Liver (tissue), 9 donors: ENCODE results near the gene FAM76B. TPM values are rescaled to one million over a fixed set of nuclear protein-coding genes. Genes with fewer than 3 reads are reported as not detected.
A peak's percentile ranks its signal among the peaks of the same experiment; 100 is the strongest.

Source experiments
- DNase-seq: peaks from one replicate; pipeline ENCODE4 v3.0.0-alpha.2; 2017; ENCODE audit warnings: low spot score
- H3K27ac ChIP-seq, 2 donors: one replicate each; pipeline ENCODE4 v1.7.0; 2013; ENCODE audit warnings: inconsistent platforms in 2 of 2, low read length in 2 of 2, control low read depth in 1 of 2, low read depth in 1 of 2, mild to moderate bottlenecking in 1 of 2
- H3K27me3 ChIP-seq, 4 donors: one replicate each; pipeline versions ENCODE4 v1.6.1 to v1.7.0; 2013; ENCODE audit warnings: low read length in 3 of 4, inconsistent platforms in 1 of 4, mild to moderate bottlenecking in 1 of 4, moderate library complexity in 1 of 4; ENCODE audit not compliant: control insufficient read depth in 4 of 4, insufficient read depth in 4 of 4
- H3K36me3 ChIP-seq, 4 donors: one replicate each; pipeline versions ENCODE4 v1.6.1 to v1.7.0; 2013; ENCODE audit warnings: low read length in 3 of 4, mild to moderate bottlenecking in 3 of 4, low read depth in 1 of 4, moderate library complexity in 1 of 4; ENCODE audit not compliant: control insufficient read depth in 4 of 4, insufficient read depth in 3 of 4
- H3K4me1 ChIP-seq, 4 donors: one replicate each; pipeline versions ENCODE4 v1.6.1 to v1.7.0; 2013; ENCODE audit warnings: low read length in 3 of 4, mild to moderate bottlenecking in 3 of 4, moderate library complexity in 1 of 4; ENCODE audit not compliant: control insufficient read depth in 4 of 4, insufficient read depth in 4 of 4
- H3K4me3 ChIP-seq, 3 donors: one replicate each; pipeline versions ENCODE4 v1.6.1 to v1.7.0; 2013; ENCODE audit warnings: low read length in 3 of 3, control low read depth in 1 of 3, low read depth in 1 of 3, mild to moderate bottlenecking in 1 of 3
- H3K9ac ChIP-seq, 2 donors: one replicate each; pipeline ENCODE4 v1.7.0; 2013; ENCODE audit warnings: low read length in 2 of 2, mild to moderate bottlenecking in 2 of 2, moderate library complexity in 2 of 2, control low read depth in 1 of 2, low read depth in 1 of 2
- H3K9me3 ChIP-seq, 4 donors: one replicate each; pipeline versions ENCODE4 v1.6.1 to v1.7.0; 2013; ENCODE audit warnings: low read length in 3 of 4; ENCODE audit not compliant: control insufficient read depth in 4 of 4
- EGR1 ChIP-seq, 2 donors: IDR thresholded peaks; 2 replicates each; pipeline ENCODE4 v1.6.1; 2016 to 2018; ENCODE audit warnings: antibody characterized with exemption in 2 of 2, low read depth in 2 of 2
- FOXA1 ChIP-seq: IDR thresholded peaks from 2 replicates; pipeline ENCODE4 v1.6.1; 2016; ENCODE audit warnings: antibody characterized with exemption
- FOXA2 ChIP-seq: IDR thresholded peaks from 2 replicates; pipeline ENCODE4 v1.6.1; 2016; ENCODE audit warnings: antibody characterized with exemption
- GABPA ChIP-seq, 2 donors: IDR thresholded peaks in 1 of 2; conservative IDR thresholded peaks in 1 of 2; 2 replicates each; pipeline ENCODE4 v1.6.1; 2016; ENCODE audit warnings: antibody characterized with exemption in 2 of 2, mild to moderate bottlenecking in 1 of 2, moderate library complexity in 1 of 2
- HNF4A ChIP-seq, 2 donors: conservative IDR thresholded peaks; 2 replicates each; pipeline ENCODE4 v1.6.1; 2016; ENCODE audit warnings: antibody characterized with exemption in 2 of 2, mild to moderate bottlenecking in 2 of 2
- JUND ChIP-seq, 2 donors: IDR thresholded peaks; 2 replicates each; pipeline ENCODE4 v1.6.1; 2016; ENCODE audit warnings: antibody characterized with exemption in 2 of 2
- NR2F2 ChIP-seq: IDR thresholded peaks from 2 replicates; pipeline ENCODE4 v1.6.1; 2016; ENCODE audit warnings: antibody characterized with exemption
- RAD21 ChIP-seq, 2 donors: IDR thresholded peaks; 2 replicates each; pipeline ENCODE4 v1.6.1; 2016; ENCODE audit warnings: antibody characterized with exemption in 2 of 2, mild to moderate bottlenecking in 2 of 2
- RXRA ChIP-seq, 2 donors: IDR thresholded peaks; 2 replicates each; pipeline ENCODE4 v1.6.1; 2017 to 2018; ENCODE audit warnings: antibody characterized with exemption in 2 of 2, mild to moderate bottlenecking in 1 of 2
- SP1 ChIP-seq: IDR thresholded peaks from 2 replicates; pipeline ENCODE4 v1.6.1; 2018; ENCODE audit warnings: antibody characterized with exemption, mild to moderate bottlenecking
- TAF1 ChIP-seq: conservative IDR thresholded peaks from 2 replicates; pipeline ENCODE4 v1.6.1; 2016; ENCODE audit warnings: antibody characterized with exemption, mild to moderate bottlenecking
- YY1 ChIP-seq: IDR thresholded peaks from 2 replicates; pipeline ENCODE4 v1.6.1; 2016; ENCODE audit warnings: antibody characterized with exemption, mild to moderate bottlenecking
- WGBS: extraction: QIAGEN DNeasy Blood & Tissue Kit; methylation state at CpG from one replicate; pipeline ENCODE4 v1.1.7; 2013; 5-methylcytosine and 5-hydroxymethylcytosine counted together
- polyA plus RNA-seq, 2 donors: library from polyadenylated mRNA; stranded (reverse) in 1 of 2; unstranded in 1 of 2; fragments of 200-250 nt in 1 of 2; fragments of >200 nt in 1 of 2; fragmentation: Nextera tagmentation in 1 of 2; extraction: Ambion mirVana in 1 of 2; gene quantifications; one replicate each; pipeline versions ENCODE4 v1.2.1 to v1.2.3, GENCODE V29; 2013 to 2015
- total RNA-seq, 2 donors: library from RNA; depleted of rRNA; stranded (reverse); fragments of >200 nt; gene quantifications; one replicate each; pipeline ENCODE4 v1.2.3, GENCODE V29; 2014
- TF ChIP-seq, protein P1 (sequence below): IDR thresholded peaks from 2 replicates; pipeline ENCODE4 v1.6.1; 2016; ENCODE audit warnings: antibody characterized with exemption
- TF ChIP-seq, protein P2 (sequence below): IDR thresholded peaks from 2 replicates; pipeline ENCODE4 v1.6.1; 2016; ENCODE audit warnings: antibody characterized with exemption
- TF ChIP-seq, protein P3 (sequence below): fragments of 150-350 bp; IDR thresholded peaks from 2 replicates; pipeline ENCODE4 v1.5.1; 2017; ENCODE audit warnings: improper control_type of control experiment, low read depth, low read length; ENCODE audit not compliant: missing input control
- TF ChIP-seq, protein P4 (sequence below): IDR thresholded peaks from 2 replicates; pipeline ENCODE4 v1.6.1; 2016; ENCODE audit warnings: antibody characterized with exemption
- TF ChIP-seq, protein P5 (sequence below): IDR thresholded peaks from 2 replicates; pipeline ENCODE4 v1.6.1; 2016; ENCODE audit warnings: antibody characterized with exemption, mild to moderate bottlenecking
- donor health status: healthy.
- donor health status: healthy.
- donor health status: healthy.
- donor health status: healthy.
- donor health status: healthy.

The FAM76B gene
- total and polyA plus RNA-seq, 4 donors: 5.0 to 62.9 (median 19.3) TPM

DNA sequence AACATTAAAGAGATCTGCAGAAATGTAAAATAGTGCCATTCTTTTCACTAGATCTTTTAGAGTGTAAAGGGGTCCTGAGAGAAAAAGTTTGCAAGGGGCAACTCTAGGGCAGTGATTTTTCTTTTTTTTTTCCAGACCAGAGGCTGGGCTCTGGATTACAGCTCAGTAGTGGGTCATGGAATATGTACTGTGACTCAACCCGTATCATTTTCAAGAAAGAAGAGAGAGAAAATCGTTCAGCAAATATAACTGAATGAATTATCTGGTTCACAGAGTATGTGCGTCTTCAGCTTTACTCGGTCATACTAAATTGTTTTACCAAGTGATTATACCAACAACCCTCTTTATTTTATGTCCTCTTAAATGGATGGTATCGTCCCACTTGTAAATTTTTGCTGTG, 4.5 kb upstream of the FAM76B start:
- peak overlapping the region; percentile 27 to 36 for H3K27ac ChIP-seq
- no peak for DNase-seq
- 82% methylated on average over 5 of the region's 5 CpGs for WGBS
- no peaks in the 10 kb centered on the region for H3K36me3 ChIP-seq
- peaks cover 7 to 36% (median 15%) of the 10 kb centered on the region in 4 donors for H3K4me1 ChIP-seq
- H3K9ac ChIP-seq: peak overlapping the region in 1 of 2 donors; percentile 40
- H3K9me3 ChIP-seq: no peaks in the 10 kb centered on the region
- no peaks in the 10 kb centered on the region for H3K27me3 ChIP-seq
- peak overlapping the region in 2 of 3 donors; percentile 27 to 38 for H3K4me3 ChIP-seq
- TF ChIP-seq, protein P1, sequence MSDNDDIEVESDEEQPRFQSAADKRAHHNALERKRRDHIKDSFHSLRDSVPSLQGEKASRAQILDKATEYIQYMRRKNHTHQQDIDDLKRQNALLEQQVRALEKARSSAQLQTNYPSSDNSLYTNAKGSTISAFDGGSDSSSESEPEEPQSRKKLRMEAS: no peak
- TF ChIP-seq, protein P2, sequence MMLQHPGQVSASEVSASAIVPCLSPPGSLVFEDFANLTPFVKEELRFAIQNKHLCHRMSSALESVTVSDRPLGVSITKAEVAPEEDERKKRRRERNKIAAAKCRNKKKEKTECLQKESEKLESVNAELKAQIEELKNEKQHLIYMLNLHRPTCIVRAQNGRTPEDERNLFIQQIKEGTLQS: no peak
- no peak for TF ChIP-seq SP1
- TF ChIP-seq YY1: no peak
- TF ChIP-seq FOXA1: no peak
- TF ChIP-seq, protein P3, sequence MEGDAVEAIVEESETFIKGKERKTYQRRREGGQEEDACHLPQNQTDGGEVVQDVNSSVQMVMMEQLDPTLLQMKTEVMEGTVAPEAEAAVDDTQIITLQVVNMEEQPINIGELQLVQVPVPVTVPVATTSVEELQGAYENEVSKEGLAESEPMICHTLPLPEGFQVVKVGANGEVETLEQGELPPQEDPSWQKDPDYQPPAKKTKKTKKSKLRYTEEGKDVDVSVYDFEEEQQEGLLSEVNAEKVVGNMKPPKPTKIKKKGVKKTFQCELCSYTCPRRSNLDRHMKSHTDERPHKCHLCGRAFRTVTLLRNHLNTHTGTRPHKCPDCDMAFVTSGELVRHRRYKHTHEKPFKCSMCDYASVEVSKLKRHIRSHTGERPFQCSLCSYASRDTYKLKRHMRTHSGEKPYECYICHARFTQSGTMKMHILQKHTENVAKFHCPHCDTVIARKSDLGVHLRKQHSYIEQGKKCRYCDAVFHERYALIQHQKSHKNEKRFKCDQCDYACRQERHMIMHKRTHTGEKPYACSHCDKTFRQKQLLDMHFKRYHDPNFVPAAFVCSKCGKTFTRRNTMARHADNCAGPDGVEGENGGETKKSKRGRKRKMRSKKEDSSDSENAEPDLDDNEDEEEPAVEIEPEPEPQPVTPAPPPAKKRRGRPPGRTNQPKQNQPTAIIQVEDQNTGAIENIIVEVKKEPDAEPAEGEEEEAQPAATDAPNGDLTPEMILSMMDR: no peak
- no peak for TF ChIP-seq TAF1
- TF ChIP-seq, protein P4, sequence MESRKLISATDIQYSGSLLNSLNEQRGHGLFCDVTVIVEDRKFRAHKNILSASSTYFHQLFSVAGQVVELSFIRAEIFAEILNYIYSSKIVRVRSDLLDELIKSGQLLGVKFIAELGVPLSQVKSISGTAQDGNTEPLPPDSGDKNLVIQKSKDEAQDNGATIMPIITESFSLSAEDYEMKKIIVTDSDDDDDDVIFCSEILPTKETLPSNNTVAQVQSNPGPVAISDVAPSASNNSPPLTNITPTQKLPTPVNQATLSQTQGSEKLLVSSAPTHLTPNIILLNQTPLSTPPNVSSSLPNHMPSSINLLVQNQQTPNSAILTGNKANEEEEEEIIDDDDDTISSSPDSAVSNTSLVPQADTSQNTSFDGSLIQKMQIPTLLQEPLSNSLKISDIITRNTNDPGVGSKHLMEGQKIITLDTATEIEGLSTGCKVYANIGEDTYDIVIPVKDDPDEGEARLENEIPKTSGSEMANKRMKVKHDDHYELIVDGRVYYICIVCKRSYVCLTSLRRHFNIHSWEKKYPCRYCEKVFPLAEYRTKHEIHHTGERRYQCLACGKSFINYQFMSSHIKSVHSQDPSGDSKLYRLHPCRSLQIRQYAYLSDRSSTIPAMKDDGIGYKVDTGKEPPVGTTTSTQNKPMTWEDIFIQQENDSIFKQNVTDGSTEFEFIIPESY: no peak
- no peak for TF ChIP-seq GABPA (IDR thresholded peaks at IDR 0.05 in 1 of 2, conservative IDR thresholded peaks at IDR 0.05 in 1 of 2)
- no peak for TF ChIP-seq NR2F2
- TF ChIP-seq HNF4A (conservative IDR thresholded peaks at IDR 0.05): no peak
- TF ChIP-seq JUND (IDR thresholded peaks at IDR 0.05): no peak
- no peak for TF ChIP-seq EGR1 (IDR thresholded peaks at IDR 0.05; ENCODE audit: low read depth in 2 of 2)
- TF ChIP-seq, protein P5, sequence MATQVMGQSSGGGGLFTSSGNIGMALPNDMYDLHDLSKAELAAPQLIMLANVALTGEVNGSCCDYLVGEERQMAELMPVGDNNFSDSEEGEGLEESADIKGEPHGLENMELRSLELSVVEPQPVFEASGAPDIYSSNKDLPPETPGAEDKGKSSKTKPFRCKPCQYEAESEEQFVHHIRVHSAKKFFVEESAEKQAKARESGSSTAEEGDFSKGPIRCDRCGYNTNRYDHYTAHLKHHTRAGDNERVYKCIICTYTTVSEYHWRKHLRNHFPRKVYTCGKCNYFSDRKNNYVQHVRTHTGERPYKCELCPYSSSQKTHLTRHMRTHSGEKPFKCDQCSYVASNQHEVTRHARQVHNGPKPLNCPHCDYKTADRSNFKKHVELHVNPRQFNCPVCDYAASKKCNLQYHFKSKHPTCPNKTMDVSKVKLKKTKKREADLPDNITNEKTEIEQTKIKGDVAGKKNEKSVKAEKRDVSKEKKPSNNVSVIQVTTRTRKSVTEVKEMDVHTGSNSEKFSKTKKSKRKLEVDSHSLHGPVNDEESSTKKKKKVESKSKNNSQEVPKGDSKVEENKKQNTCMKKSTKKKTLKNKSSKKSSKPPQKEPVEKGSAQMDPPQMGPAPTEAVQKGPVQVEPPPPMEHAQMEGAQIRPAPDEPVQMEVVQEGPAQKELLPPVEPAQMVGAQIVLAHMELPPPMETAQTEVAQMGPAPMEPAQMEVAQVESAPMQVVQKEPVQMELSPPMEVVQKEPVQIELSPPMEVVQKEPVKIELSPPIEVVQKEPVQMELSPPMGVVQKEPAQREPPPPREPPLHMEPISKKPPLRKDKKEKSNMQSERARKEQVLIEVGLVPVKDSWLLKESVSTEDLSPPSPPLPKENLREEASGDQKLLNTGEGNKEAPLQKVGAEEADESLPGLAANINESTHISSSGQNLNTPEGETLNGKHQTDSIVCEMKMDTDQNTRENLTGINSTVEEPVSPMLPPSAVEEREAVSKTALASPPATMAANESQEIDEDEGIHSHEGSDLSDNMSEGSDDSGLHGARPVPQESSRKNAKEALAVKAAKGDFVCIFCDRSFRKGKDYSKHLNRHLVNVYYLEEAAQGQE: no peak
- TF ChIP-seq RAD21 (IDR thresholded peaks at IDR 0.05): no peak
- no peak for TF ChIP-seq RXRA (IDR thresholded peaks at IDR 0.05)

DNA sequence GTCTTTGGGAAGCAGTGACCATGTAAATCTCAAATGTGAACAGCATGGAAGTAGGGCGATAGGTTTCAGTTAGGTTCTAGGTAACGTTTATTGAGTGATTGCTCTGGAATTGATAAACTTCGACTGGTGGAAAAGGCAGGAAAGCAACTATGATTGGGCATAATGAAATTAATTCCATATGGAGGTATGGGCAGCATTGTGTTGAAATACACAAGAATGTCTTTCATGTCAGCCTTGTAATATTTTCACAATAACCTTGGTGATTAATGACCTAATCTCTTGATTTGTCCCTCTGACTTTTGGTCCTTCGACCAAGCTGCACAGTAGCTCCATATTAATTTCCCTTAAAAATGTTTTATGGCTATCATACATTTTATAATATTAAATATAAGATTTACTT, 3.5 kb upstream of the FAM76B start:
- 93% methylated on average over 4 of the region's 4 CpGs for WGBS
- no peak for TF ChIP-seq FOXA2
- no peak for TF ChIP-seq NR2F2
- TF ChIP-seq, protein P5: no peak
- TF ChIP-seq HNF4A (conservative IDR thresholded peaks at IDR 0.05): no peak
- TF ChIP-seq FOXA1: no peak
- no peak for TF ChIP-seq EGR1 (IDR thresholded peaks at IDR 0.05; ENCODE audit: low read depth in 2 of 2)
- no peak for TF ChIP-seq RXRA (IDR thresholded peaks at IDR 0.05)
- no peak for TF ChIP-seq SP1
- TF ChIP-seq JUND (IDR thresholded peaks at IDR 0.05): no peak
- TF ChIP-seq, protein P3: no peak

More for the DNA sequence above, 3.5 kb upstream of the FAM76B start:
- H3K27ac ChIP-seq: no peak overlapping the region
- H3K9ac ChIP-seq: no peak overlapping the region
- no peaks in the 10 kb centered on the region for H3K36me3 ChIP-seq
- no peaks in the 10 kb centered on the region for H3K27me3 ChIP-seq
- no peak for DNase-seq
- no peak overlapping the region for H3K4me3 ChIP-seq
- H3K4me1 ChIP-seq: peaks cover 11 to 46% (median 21%) of the 10 kb centered on the region in 4 donors
- H3K9me3 ChIP-seq: no peaks in the 10 kb centered on the region
